Spinal cord (tissue), 10 donors: ENCODE data around the gene SIGLEC1. TPM values are rescaled to one million over a fixed set of nuclear protein-coding genes. Genes with fewer than 3 reads are reported as not detected.

Experiments
- DNase-seq, 6 donors: peaks; one replicate each; pipeline versions ENCODE4 v3.0.0 to v3.0.0-alpha.2; 2013 to 2015; ENCODE audit warnings: low spot score in 6 of 6, low read depth in 4 of 6
- H3K27ac ChIP-seq: one replicate; pipeline ENCODE4 v1.5.1; 2013; ENCODE audit warnings: low read depth, low read length, control low read depth
- H3K27me3 ChIP-seq: one replicate; pipeline ENCODE4 v1.6.1; 2013; ENCODE audit warnings: low read length; ENCODE audit not compliant: control insufficient read depth, insufficient read depth
- H3K36me3 ChIP-seq: one replicate; pipeline ENCODE4 v1.6.1; 2013; ENCODE audit warnings: low read length; ENCODE audit not compliant: control insufficient read depth, insufficient read depth
- H3K4me1 ChIP-seq: one replicate; pipeline ENCODE4 v1.6.1; 2013; ENCODE audit warnings: low read length; ENCODE audit not compliant: control insufficient read depth, insufficient read depth
- H3K4me3 ChIP-seq: one replicate; pipeline ENCODE4 v1.5.1; 2013; ENCODE audit warnings: low read depth, low read length, control low read depth
- H3K9me3 ChIP-seq: one replicate; pipeline ENCODE4 v1.6.1; 2013; ENCODE audit warnings: low read length; ENCODE audit not compliant: control insufficient read depth, insufficient read depth
- WGBS: methylation state at CpG from one replicate; pipeline ENCODE4 v1.1.5; 2013; ENCODE audit warnings: missing lambda C conversion rate; ENCODE audit not compliant: insufficient coverage; 5-methylcytosine and 5-hydroxymethylcytosine counted together
- polyA plus RNA-seq, 2 donors: library from polyadenylated mRNA; unstranded; fragments of 120-200 nt; gene quantifications; one replicate each; pipeline ENCODE4 v1.2.1, GENCODE V29; 2013; ENCODE audit not compliant: insufficient read length in 2 of 2
- total RNA-seq, 2 donors: library from RNA; depleted of rRNA in 1 of 2; stranded (reverse); fragments of 120-200 nt in 1 of 2; fragments of >200 nt in 1 of 2; gene quantifications; one replicate each; pipeline versions ENCODE4 v1.2.3 to v1.2.4, GENCODE V29; 2013 to 2014
- donor health status: healthy.

Gene SIGLEC1
- total and polyA plus RNA-seq, 4 donors = 0.71 to 1.9 (median 1.5) TPM

DNA sequence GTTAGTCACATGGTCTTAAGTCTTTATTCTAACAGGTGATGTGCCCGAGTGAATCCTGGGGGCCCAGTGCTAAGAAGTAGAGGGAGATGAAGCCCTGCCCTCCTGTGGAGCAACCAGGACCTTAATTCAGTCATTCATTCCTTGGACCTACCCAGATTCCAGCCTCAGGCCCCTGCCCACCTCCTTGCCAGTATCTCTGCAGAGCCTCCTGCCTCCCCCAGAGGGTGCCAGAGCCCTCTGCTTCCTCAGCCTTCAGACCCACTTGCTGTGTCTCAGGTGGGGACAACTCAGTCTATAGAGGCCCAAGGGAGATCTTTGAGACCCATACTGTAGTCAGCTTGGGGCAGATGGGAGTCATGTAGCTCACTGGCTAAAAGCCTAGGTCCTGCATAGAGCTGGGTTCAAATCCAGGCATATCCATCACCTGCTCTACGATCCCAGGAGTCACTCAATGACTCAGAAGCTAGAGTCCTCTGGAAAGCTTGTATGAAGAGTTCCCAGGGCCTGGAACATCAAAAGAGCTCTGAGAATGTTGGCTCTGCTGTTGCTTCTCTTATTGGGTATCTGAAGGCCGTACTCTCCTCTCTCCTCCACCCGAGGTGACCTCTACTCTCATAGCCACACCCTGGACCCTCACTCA, 3.9 kb upstream of the SIGLEC1 start:
- no peaks in the 10 kb centered on the region for H3K9me3 ChIP-seq
- no peaks in the 10 kb centered on the region for H3K27me3 ChIP-seq
- peak in 4 of 6 donors; percentile 15 to 57 (median 34) for DNase-seq
- H3K36me3 ChIP-seq = no peaks in the 10 kb centered on the region
- 98% methylated on average over 3 of the region's 4 CpGs for WGBS
- no peak overlapping the region for H3K4me3 ChIP-seq
- H3K27ac ChIP-seq = no peak overlapping the region
- no peaks in the 10 kb centered on the region for H3K4me1 ChIP-seq

DNA sequence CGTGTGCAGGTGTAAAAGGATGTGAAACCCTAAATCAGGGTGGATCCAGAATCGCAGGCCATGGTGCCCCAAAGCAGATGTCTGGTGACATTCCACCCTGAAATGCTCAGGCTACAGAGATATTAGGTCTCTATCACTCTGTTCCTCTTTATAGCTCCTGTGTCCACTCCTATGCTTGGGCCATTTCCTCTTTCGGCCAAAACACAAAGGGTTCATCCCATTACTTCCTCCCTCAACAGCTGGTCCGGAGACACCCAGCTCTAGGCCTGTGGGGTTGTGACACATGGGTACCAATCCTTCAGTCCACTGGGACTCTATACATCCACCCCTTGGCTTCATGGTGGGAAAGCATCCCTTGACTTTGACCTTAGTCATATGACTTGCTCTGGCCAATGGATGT, 1.7 kb upstream of the SIGLEC1 start:
- Histone ChIP-seq H3K4me1 (peaks cover 9% of the 10 kb centered on the region), H3K36me3 (no peaks in the 10 kb centered on the region), H3K9me3 (no peaks in the 10 kb centered on the region), H3K27ac (no peak overlapping the region), H3K4me3 (no peak overlapping the region), H3K27me3 (no peaks in the 10 kb centered on the region)
- 93% methylated on average over 4 of the region's 4 CpGs for WGBS
- DNase-seq = no peak

DNA sequence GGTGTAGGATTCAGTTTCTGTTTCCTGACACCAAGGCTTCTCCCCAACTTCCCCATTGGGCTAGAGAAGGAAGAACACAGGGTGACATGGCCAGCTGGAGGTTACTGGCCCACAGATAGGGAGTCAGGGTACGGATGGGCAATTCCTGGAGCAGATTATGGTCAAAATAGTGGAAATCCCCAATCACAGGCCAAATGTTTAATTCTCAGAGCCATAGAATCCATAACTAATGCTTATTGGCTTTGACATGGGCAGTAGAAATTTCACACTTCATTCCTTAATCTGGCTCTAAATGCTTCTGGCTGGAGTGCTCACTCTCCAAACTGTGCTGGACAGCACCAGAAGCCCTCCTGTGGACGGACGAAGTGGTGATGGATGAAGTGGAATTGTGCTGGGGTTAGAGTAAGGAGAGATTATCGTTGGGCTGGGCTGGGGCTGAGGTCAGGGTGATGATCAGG, 887 bp downstream of the SIGLEC1 start:
- peaks cover 13% of the 10 kb centered on the region for H3K4me1 ChIP-seq
- DNase-seq = no peak
- H3K9me3 ChIP-seq = no peaks in the 10 kb centered on the region
- no peak overlapping the region for H3K27ac ChIP-seq
- H3K27me3 ChIP-seq = no peaks in the 10 kb centered on the region
- WGBS = 72% methylated on average over 4 of the region's 4 CpGs
- H3K4me3 ChIP-seq = no peak overlapping the region
- no peaks in the 10 kb centered on the region for H3K36me3 ChIP-seq

DNA sequence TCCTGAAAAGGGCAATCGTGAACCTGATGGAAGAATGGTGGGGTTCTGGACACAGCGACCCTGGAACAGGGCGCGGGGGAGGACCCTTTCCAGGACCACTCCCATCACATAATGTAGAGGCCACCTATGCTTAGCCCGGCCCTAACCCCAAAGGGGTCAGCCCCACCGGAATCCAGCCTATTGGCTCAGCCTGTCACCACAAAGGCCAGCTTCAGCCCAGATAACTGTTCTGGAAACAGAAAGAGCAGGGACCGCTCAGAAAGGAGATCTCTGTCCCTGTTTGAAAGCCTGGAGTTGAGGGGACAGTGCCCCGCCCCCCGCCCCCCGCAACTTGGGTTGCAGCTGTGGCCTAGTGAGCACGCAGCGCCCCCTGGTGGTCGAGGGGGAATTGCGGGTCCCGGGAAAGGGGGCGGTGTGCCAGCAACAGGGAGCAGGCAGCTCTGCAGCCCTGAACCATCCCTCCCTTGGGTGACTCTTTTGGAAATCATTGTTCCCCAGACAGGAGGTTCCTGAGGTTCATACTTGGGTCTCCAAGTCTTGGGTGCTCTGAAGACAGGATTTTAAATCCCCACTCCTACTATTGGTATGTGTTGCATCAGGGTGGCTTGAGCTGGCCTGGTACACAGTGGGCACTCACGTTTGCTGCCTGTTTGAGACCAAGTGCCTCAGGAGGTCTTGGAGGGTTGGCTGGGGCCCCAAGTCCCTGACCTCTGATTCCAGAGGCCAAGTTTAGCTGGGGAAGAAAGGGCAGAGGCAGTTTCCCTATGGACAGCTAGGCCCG, 1.5 kb downstream of the SIGLEC1 start:
- peaks cover 13% of the 10 kb centered on the region for H3K4me1 ChIP-seq
- no peaks in the 10 kb centered on the region for H3K27me3 ChIP-seq
- DNase-seq = peak in 4 of 6 donors; percentile 38 to 80 (median 48)
- H3K27ac ChIP-seq = no peak overlapping the region
- H3K9me3 ChIP-seq = no peaks in the 10 kb centered on the region
- WGBS = 30% methylated on average over 16 of the region's 18 CpGs
- H3K36me3 ChIP-seq = no peaks in the 10 kb centered on the region
- no peak overlapping the region for H3K4me3 ChIP-seq

DNA sequence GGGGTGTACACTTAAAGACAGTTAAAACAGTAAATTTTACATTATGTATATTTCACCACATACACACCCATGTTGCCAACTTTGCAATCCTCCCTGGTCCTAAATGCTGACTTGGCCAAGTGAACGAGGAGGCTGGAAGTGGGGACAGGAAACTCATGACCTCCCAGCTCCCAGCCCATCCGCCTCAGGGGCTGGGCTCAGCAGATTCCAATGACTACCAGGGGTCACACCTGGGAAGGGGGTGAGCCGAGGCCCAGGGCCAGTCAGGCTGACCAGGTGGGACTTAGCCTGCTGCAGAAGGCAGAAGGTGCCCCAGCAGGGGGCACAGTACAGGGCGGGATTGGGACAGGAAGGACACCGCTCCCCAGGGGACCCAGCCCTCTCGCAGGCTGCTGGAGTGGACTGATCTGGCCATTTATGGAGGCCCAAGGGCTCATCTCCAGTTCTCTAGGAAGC, 2.4 kb downstream of the SIGLEC1 start:
- H3K9me3 ChIP-seq = no peaks in the 10 kb centered on the region
- H3K4me3 ChIP-seq = no peak overlapping the region
- H3K36me3 ChIP-seq = no peaks in the 10 kb centered on the region
- DNase-seq = no peak
- no peak overlapping the region for H3K27ac ChIP-seq
- peaks cover 13% of the 10 kb centered on the region for H3K4me1 ChIP-seq
- 79% methylated on average over 6 of the region's 6 CpGs for WGBS
- H3K27me3 ChIP-seq = no peaks in the 10 kb centered on the region

DNA sequence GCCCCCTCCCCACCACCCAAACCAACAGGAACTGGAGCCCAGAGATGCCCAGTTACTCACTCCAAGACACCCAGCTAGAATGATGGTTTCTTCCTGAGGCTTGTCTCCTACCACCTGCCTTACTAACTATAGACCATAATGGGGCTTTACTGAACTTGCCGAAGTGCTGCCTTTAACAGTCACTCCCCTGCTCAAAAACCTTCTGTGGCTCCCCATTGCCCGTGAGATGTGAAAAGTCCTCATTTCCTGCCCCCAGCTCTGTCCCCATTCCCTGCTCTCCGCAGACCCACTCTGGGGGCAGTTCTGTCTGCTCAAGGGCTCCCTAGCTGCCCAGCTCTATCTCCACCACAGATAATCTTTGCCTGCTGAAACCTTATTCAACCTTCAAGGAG, 4.9 kb downstream of the SIGLEC1 start:
- peaks cover 18% of the 10 kb centered on the region for H3K4me1 ChIP-seq

DNA sequence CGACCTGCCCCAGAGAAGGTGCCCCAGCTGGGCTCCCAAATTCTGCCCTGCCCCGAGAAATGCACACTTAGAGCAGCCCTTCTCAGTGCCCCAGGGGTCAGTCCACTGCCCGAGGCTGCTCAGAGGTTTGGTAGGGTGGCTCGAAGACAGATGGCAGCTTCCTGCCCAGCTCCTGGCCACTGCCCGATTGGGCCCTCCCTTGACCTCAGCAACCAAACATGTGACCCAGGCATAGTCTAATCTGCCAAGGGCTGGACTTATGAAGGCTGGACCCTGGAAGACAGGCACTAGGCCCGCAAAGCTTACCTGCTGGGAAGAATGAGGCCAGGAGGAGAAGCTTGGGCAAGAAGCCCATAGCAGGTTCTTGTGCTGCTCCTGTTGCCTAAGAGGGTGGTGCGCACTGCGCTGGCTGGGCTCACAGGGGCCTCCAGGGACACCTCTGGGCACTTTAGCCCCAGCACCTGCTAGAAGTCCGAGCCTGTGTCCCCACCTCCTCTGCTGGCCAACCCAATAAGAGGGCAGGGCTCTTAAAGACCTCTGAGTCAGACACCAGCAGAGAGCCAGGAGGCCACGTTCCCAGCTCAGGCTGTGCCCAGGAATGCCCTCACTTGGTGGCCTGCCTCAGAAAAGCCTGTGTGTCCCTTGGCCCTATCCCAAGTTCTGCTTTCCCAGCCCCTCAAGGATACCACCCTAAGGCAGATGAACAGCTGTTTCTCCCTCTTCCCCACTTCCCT, 5.5 kb downstream of the SIGLEC1 start:
- H3K27me3 ChIP-seq = no peaks in the 10 kb centered on the region
- no peaks in the 10 kb centered on the region for H3K9me3 ChIP-seq
- 77% methylated on average over 10 of the region's 10 CpGs for WGBS
- peaks cover 18% of the 10 kb centered on the region for H3K4me1 ChIP-seq
- DNase-seq = no peak
- no peaks in the 10 kb centered on the region for H3K36me3 ChIP-seq
- H3K27ac ChIP-seq = no peak overlapping the region
- H3K4me3 ChIP-seq = no peak overlapping the region

More for the DNA sequence above, 4.9 kb downstream of the SIGLEC1 start:
- H3K4me3 ChIP-seq = no peak overlapping the region
- H3K27ac ChIP-seq = no peak overlapping the region
- H3K36me3 ChIP-seq = no peaks in the 10 kb centered on the region
- WGBS = 90% methylated on average over 3 of the region's 3 CpGs
- H3K9me3 ChIP-seq = no peaks in the 10 kb centered on the region
- no peak for DNase-seq
- no peaks in the 10 kb centered on the region for H3K27me3 ChIP-seq

DNA sequence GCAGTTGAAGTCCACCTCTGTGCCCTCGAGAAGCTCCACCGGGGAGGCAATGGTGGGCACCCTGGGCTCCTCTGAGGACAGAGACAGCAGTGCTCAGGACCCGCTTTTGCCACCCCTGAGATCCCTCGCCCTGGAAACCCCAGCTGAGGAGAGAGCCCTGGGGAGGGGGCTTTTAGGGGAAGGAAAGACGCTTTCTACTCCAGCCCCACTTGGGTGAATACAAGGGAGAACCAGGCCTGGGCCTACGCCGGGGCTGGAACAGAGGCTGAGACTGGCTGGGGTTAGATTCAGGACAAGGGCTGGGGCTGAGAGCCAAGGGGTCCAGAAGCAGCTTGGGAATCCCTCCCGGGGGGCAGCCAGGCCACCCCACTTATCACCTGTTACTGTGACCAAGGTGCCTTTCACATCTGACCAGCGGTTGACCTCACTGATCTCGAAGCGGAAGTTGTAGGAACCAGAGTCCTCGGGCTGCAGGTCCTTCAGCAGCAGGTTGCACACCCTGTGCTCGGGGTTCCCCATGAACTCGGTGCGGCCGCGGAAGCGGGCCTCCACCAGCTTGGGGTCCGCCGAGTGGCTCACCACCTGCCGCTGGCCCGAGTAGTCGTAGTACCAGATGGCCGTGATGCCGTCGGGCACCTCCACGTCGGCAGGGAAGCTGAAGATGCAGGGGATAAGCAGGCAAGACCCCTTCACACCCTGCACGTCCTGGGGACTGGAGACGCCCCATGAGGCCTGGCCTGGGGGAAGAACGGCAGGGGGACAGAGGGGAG, 6.2 kb downstream of the SIGLEC1 start:
- WGBS = 93% methylated on average over 29 of the region's 31 CpGs
- Histone ChIP-seq H3K9me3 (no peaks in the 10 kb centered on the region), H3K4me1 (peaks cover 17% of the 10 kb centered on the region), H3K27ac (no peak overlapping the region), H3K4me3 (no peak overlapping the region), H3K36me3 (no peaks in the 10 kb centered on the region), H3K27me3 (no peaks in the 10 kb centered on the region)
- no peak for DNase-seq

DNA sequence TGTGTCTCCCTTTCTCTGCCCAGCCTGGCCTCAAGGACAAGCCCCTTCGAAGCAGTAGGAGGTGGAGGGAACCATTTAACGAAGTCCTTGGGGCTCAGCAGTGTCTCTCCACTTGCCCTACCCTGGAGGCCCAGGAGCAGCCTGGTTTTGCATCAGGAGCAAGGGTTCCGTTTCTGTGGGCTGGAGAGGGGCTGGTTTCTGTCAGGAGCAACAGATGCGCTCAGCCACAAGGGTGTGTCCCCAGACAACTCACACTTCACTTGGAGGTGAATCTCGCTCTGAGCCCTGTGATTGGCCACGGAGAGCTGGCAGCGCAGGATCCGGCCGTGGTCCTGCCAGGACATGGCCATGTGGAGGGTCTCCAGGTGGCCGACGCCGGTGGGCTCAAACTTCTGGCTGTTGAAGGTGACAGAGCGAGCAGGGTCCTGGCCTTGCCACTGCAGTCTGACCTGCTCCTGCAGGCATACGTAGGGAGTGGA, 6.9 kb downstream of the SIGLEC1 start:
- H3K4me1 ChIP-seq = peaks cover 10% of the 10 kb centered on the region
- WGBS = 90% methylated on average over 10 of the region's 14 CpGs

More for the DNA sequence above, 6.9 kb downstream of the SIGLEC1 start:
- Histone ChIP-seq H3K4me3 (no peak overlapping the region), H3K27ac (no peak overlapping the region), H3K9me3 (no peaks in the 10 kb centered on the region), H3K36me3 (no peaks in the 10 kb centered on the region), H3K27me3 (no peaks in the 10 kb centered on the region)
- DNase-seq = no peak
